Stimulated activated CD4-positive, alpha-beta T cell treated with anti-CD3 and anti-CD28 coated beads, Interleukin-15, amount 100 ng/mL, for 48 hours (primary cell): Measurements from ENCODE around the gene DOCK9.

Experiments used
- DNase-seq, 2 donors: peaks; one replicate each; pipeline ENCODE4 v3.0.0-alpha.2; 2020; ENCODE audit warnings: low read depth in 2 of 2

DOCK9 gene

GRCh38 chr13:98977568-98978265 lies at the start of gene DOCK9:
Gene DOCK9 (minus strand): TSS chr13:98978064. CDS start chr13:98977909, 155 bp downstream.
- DNase-seq = no peak

- DNase-seq = no peak
Observed at GRCh38 chr13:99027260-99027659, 49.4 kb upstream of the DOCK9 start.

GRCh38 chr13:99022941-99023340 lies 45.1 kb upstream of the DOCK9 start:
- no peak for DNase-seq

- DNase-seq = no peak
Observed at GRCh38 chr13:99018418-99019180, 40.7 kb upstream of the DOCK9 start.

- no peak for DNase-seq
Observed at GRCh38 chr13:99015606-99016490, 38.0 kb upstream of the DOCK9 start.

- DNase-seq = no peak
Observed at GRCh38 chr13:99014522-99014921, 36.7 kb upstream of the DOCK9 start.

- no peak for DNase-seq
Observed at GRCh38 chr13:99013951-99014350, 36.1 kb upstream of the DOCK9 start.

GRCh38 chr13:99012539-99012938 lies 34.7 kb upstream of the DOCK9 start:
- DNase-seq = no peak

GRCh38 chr13:99009987-99010551 lies 32.2 kb upstream of the DOCK9 start:
- DNase-seq = no peak

GRCh38 chr13:99008577-99008976 lies 30.7 kb upstream of the DOCK9 start:
- no peak for DNase-seq

- no peak for DNase-seq
Observed at GRCh38 chr13:99007414-99007986, 29.6 kb upstream of the DOCK9 start.

- DNase-seq = no peak
Observed at GRCh38 chr13:99005609-99006008, 27.7 kb upstream of the DOCK9 start.

GRCh38 chr13:99004978-99005377 lies 27.1 kb upstream of the DOCK9 start:
- no peak for DNase-seq

GRCh38 chr13:99003851-99004471 lies 26.1 kb upstream of the DOCK9 start:
- no peak for DNase-seq

- no peak for DNase-seq
Observed at GRCh38 chr13:99003186-99003585, 25.3 kb upstream of the DOCK9 start.

GRCh38 chr13:99002172-99002710 lies 24.4 kb upstream of the DOCK9 start:
- DNase-seq = no peak

GRCh38 chr13:99000137-99000536 lies 22.3 kb upstream of the DOCK9 start:
- DNase-seq = no peak

- no peak for DNase-seq
Observed at GRCh38 chr13:98999639-98999952, 21.7 kb upstream of the DOCK9 start.

- DNase-seq = peak in 1 of 2 donors; percentile 11
Observed at GRCh38 chr13:98998831-98999638, 21.2 kb upstream of the DOCK9 start.
